ENCODE data around the gene SPTBN1.
"Not testable (repeated sequence)": the region's sequence is repeated elsewhere in the genome, so short reads cannot be mapped to it uniquely, and the experiment has no call there.

SPTBN1 gene

DNA sequence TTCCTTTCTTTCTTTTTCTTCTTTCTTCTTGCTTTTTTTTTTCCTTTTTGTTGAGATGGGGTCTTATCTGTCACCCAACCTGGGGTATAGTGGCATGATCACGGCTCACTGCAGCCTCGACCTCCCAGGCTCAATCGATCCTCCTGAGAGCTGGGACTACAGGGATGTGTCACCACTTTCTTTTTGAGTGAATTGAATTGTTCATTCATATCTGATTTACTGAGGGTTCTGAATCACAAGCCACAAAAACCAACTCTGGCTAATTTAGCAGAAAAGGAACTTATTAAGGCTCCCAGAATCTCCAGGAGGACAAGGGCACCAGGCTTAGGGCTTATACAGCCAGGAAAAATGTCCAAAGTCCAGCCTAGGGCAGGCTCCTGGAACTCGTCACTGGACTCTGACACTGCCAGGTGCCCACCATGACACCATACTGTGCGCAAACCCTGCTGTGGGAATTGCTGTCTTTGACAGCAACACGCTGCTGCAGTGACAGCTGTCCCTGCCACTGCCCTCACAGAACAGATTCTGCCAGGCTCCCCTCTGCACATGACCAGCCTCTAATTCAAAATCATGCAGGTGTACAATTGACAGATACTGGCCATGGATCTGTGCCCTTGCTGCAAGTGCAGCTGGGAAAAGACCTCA, 224.4 kb downstream of the SPTBN1 start:
- Histone ChIP-seq H3K27me3 (ENCODE audit: insufficient read depth, low read length) (no peaks in the 10 kb centered on the region), H3K36me3 (ENCODE audit: insufficient read depth, low read length) (no peaks in the 10 kb centered on the region), H3K27ac (ENCODE audit: low read depth, low read length) (no peak overlapping the region), H3K79me2 (ENCODE audit: control insufficient read depth, insufficient read depth, low read length, unreplicated experiment) (no peaks in the 10 kb centered on the region), H2AFZ (ENCODE audit: low read length, unreplicated experiment) (no peak overlapping the region), H3K4me1 (ENCODE audit: control insufficient read depth, insufficient read depth, low read length, unreplicated experiment) (peaks cover 23% of the 10 kb centered on the region), H3K4me3 (ENCODE audit: low read depth, low read length) (no peak overlapping the region)

DNA sequence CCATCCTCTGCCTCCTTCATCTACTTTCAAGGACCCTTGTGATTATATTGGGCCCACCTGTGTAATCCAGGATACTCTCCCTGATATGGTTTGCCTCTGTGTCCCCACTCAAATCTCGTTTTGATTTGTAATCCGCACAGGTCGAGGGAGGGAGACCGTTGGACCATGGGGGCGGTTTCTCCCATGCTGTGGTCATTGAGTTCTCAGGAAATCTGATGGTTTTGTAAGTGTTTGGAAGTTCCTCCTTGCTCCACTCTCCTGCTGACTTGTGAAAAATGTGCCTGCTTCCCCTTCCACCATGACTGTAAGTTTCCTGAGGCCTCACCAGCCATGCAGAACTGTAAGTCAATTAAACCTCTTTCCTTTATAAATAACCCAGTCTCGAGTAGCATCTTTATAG, 225.3 kb downstream of the SPTBN1 start:
- no peak overlapping the region for H3K27ac ChIP-seq (ENCODE audit: low read depth, low read length)
- no peak overlapping the region for H3K4me3 ChIP-seq (ENCODE audit: low read depth, low read length)
- H3K4me1 ChIP-seq (ENCODE audit: control insufficient read depth, insufficient read depth, low read length, unreplicated experiment), result peaks cover 16% of the 10 kb centered on the region
- no peaks in the 10 kb centered on the region for H3K27me3 ChIP-seq (ENCODE audit: insufficient read depth, low read length)
- H2AFZ ChIP-seq (ENCODE audit: low read length, unreplicated experiment), result no peak overlapping the region
- no peaks in the 10 kb centered on the region for H3K79me2 ChIP-seq (ENCODE audit: control insufficient read depth, insufficient read depth, low read length, unreplicated experiment)
- H3K36me3 ChIP-seq (ENCODE audit: insufficient read depth, low read length), result no peaks in the 10 kb centered on the region

DNA sequence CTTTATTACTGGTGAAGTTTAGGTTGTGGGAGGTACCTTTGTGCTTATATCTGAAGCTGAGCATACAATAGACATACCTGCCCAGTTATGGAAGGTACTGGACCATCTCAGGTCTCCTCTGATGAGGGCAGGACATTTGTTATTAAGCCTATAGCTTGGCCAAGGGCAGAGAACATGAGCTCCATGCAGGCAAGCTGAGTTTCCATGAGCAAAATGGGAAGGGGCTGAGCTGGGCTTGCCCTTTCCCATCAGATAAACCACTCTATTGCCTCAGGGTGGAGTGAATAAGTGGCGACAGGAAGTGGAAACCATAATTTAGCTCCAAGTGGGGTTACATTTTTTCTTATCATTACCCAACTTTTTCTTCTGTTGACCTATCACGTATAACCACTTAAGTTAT, 227.5 kb downstream of the SPTBN1 start:
- Histone ChIP-seq H3K4me3 (ENCODE audit: low read depth, low read length) (no peak overlapping the region), H3K27me3 (ENCODE audit: insufficient read depth, low read length) (no peaks in the 10 kb centered on the region), H3K4me1 (ENCODE audit: control insufficient read depth, insufficient read depth, low read length, unreplicated experiment) (peaks cover 9% of the 10 kb centered on the region), H3K27ac (ENCODE audit: low read depth, low read length) (no peak overlapping the region), H3K79me2 (ENCODE audit: control insufficient read depth, insufficient read depth, low read length, unreplicated experiment) (no peaks in the 10 kb centered on the region), H2AFZ (ENCODE audit: low read length, unreplicated experiment) (no peak overlapping the region), H3K36me3 (ENCODE audit: insufficient read depth, low read length) (no peaks in the 10 kb centered on the region)

DNA sequence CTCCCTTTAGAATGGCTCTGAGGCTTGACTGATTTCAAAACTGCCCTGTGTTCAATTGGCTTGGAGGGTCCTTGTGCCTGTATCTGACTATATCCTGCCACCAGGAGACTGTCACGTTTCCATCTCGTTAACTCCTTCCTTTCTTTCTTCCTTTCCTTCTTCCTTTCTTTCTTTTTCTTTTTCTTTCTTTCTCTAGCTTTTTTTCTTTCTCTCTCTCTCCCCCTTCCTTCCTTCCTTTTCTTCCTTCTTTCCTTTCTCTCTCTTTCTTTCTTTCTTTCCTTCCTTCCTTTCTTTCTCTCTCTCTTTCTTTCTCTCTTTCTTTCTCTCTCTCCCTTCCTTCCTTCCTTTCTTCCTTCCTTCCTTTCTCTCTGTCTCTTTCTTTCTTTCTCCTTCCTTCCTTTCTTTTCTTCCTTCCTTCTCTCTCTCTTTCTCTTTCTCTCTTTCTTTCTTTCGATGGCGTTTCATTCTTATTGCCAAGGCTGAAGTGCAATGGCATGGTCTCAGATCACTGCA, 229.2 kb downstream of the SPTBN1 start:
- Histone ChIP-seq H2AFZ (ENCODE audit: low read length, unreplicated experiment) (no peak overlapping the region), H3K27me3 (ENCODE audit: insufficient read depth, low read length) (no peaks in the 10 kb centered on the region), H3K4me3 (ENCODE audit: low read depth, low read length) (no peak overlapping the region), H3K4me1 (ENCODE audit: control insufficient read depth, insufficient read depth, low read length, unreplicated experiment) (peaks cover 6% of the 10 kb centered on the region), H3K36me3 (ENCODE audit: insufficient read depth, low read length) (no peaks in the 10 kb centered on the region), H3K79me2 (ENCODE audit: control insufficient read depth, insufficient read depth, low read length, unreplicated experiment) (no peaks in the 10 kb centered on the region), H3K27ac (ENCODE audit: low read depth, low read length) (no peak overlapping the region)

DNA sequence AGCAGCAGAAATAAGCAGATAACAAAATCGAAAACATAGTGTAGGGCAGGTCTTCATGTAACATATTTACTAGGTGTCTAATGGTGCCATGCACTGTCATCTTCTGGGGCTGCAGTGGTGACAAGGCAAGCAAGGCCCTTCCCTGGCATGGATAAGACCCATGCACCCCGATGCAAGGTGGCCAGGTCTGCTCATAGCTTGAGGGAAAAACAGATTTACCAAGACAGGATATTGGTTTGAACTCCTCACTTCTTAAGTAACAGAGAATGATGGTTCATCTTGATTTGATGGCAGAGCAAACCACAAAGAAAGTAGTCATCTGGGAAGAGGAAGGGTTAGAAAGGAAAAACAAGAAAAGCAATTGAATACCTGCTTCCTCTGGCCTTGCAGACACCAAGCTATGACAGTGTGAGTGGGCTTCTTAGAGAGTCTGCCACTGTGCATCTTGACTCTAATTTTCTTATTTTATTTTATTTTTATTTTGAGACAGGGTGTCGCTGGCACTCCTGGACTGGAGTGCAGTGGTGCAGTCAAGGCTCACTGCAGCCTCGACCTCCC, 231.5 kb downstream of the SPTBN1 start:
- Histone ChIP-seq H3K4me3 (ENCODE audit: low read depth, low read length) (no peak overlapping the region), H3K27me3 (ENCODE audit: insufficient read depth, low read length) (no peaks in the 10 kb centered on the region)

DNA sequence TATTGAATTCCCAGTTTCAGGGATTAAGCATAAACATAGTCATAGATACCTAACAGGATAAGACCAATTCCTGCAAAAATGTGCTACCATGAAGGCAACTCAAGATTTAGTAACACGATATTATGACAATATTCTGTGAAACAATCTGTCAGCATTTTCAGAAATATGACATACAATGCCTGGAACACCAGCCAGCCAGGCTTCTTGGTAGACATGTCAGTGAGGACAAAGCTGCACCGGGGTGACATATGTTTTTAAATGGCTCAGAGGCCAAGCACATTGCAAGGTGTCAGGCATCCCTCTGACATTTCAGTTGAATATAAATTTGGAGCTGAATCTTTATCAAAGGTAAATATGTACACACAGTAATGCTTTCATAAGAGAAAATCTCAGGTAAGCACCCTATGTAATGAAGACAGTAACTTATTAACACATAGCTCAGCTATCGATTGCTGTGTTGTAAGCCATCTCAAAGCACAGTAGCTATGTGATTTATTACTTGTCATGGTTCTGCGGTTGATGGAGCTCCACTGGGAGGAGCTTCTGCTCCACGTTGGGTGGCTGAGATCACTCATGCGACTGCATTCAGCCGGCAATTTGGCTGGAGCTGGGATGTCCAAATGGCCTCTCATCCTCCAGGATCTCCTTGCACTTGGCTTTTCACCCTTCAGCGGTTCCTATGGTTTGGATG, 235.5 kb downstream of the SPTBN1 start:
- Histone ChIP-seq H3K4me1 (ENCODE audit: control insufficient read depth, insufficient read depth, low read length, unreplicated experiment) (no peaks in the 10 kb centered on the region), H3K27ac (ENCODE audit: low read depth, low read length) (no peak overlapping the region), H2AFZ (ENCODE audit: low read length, unreplicated experiment) (no peak overlapping the region), H3K36me3 (ENCODE audit: insufficient read depth, low read length) (no peaks in the 10 kb centered on the region), H3K4me3 (ENCODE audit: low read depth, low read length) (no peak overlapping the region), H3K79me2 (ENCODE audit: control insufficient read depth, insufficient read depth, low read length, unreplicated experiment) (no peaks in the 10 kb centered on the region), H3K27me3 (ENCODE audit: insufficient read depth, low read length) (no peaks in the 10 kb centered on the region)

More for the DNA sequence above, 231.5 kb downstream of the SPTBN1 start:
- H3K79me2 ChIP-seq (ENCODE audit: control insufficient read depth, insufficient read depth, low read length, unreplicated experiment), result no peaks in the 10 kb centered on the region
- no peak overlapping the region for H3K27ac ChIP-seq (ENCODE audit: low read depth, low read length)
- no peak overlapping the region for H2AFZ ChIP-seq (ENCODE audit: low read length, unreplicated experiment)
- no peaks in the 10 kb centered on the region for H3K36me3 ChIP-seq (ENCODE audit: insufficient read depth, low read length)
- H3K4me1 ChIP-seq (ENCODE audit: control insufficient read depth, insufficient read depth, low read length, unreplicated experiment), result no peaks in the 10 kb centered on the region

DNA sequence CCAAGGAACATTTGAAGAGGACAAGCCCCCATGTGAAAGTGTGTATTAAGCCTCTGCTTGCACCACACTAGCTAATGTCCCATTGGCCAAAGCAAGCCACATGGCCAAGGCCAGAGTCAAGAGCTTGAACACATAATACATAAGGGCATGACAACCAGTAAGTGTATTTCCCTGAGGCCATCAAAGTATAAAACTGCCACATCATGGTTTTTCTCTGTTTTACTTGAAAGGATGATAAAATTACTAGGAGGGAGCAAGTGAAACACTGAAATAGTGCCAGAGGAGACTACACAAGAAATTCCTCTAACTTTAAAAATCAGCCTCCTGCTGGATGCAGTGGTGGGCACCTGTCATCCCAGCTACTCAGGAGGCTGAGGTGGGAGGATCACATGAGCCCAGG, 236.4 kb downstream of the SPTBN1 start:
- H3K27ac ChIP-seq (ENCODE audit: low read depth, low read length), result no peak overlapping the region
- H3K4me3 ChIP-seq (ENCODE audit: low read depth, low read length), result no peak overlapping the region
- H3K4me1 ChIP-seq (ENCODE audit: control insufficient read depth, insufficient read depth, low read length, unreplicated experiment), result no peaks in the 10 kb centered on the region
- H3K79me2 ChIP-seq (ENCODE audit: control insufficient read depth, insufficient read depth, low read length, unreplicated experiment), result no peaks in the 10 kb centered on the region
- H3K27me3 ChIP-seq (ENCODE audit: insufficient read depth, low read length), result no peaks in the 10 kb centered on the region
- H3K36me3 ChIP-seq (ENCODE audit: insufficient read depth, low read length), result no peaks in the 10 kb centered on the region
- no peak overlapping the region for H2AFZ ChIP-seq (ENCODE audit: low read length, unreplicated experiment)

DNA sequence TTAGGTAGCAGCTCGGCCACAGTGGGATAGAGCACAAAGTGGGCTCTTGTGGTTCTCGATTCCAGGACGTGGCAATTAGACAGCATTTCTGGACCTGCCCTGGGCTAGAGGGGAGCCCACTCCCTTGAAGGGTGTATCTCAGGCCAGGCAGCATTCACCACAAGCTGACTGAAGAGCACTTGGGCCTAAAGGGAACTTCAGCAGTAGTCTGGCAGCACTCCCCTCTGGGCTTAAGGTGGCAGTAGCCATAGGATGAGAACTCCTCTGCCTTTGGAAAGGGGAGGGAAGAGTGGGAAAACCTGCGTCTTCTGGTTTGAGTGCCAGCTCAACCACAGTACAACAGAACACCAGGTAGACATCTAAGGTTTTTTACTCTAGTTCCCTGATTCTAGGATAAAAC, 239.3 kb downstream of the SPTBN1 start:
- Histone ChIP-seq H2AFZ (ENCODE audit: low read length, unreplicated experiment) (no peak overlapping the region), H3K27ac (ENCODE audit: low read depth, low read length) (no peak overlapping the region), H3K36me3 (ENCODE audit: insufficient read depth, low read length) (no peaks in the 10 kb centered on the region), H3K27me3 (ENCODE audit: insufficient read depth, low read length) (no peaks in the 10 kb centered on the region), H3K4me3 (ENCODE audit: low read depth, low read length) (no peak overlapping the region), H3K4me1 (ENCODE audit: control insufficient read depth, insufficient read depth, low read length, unreplicated experiment) (no peaks in the 10 kb centered on the region), H3K79me2 (ENCODE audit: control insufficient read depth, insufficient read depth, low read length, unreplicated experiment) (no peaks in the 10 kb centered on the region)

DNA sequence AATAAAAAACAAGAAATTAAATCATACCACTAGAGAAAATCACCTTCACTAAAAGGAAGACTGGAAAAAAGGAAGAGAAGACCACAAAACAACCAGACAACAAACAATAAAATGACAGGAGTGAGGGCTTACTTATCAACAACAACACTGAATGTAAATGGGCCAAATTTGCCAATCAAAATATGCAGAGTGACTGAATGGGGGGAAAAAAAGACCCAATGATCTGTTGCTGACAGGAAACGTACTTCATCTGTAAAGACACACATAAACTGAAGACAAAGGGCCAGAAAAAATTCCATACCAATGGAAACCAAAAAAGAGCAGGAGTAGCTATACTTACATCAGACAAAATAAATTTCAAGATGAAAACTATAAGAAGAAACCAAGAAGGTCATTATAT, 241.8 kb downstream of the SPTBN1 start:
- no peaks in the 10 kb centered on the region for H3K79me2 ChIP-seq (ENCODE audit: control insufficient read depth, insufficient read depth, low read length, unreplicated experiment)
- H3K27me3 ChIP-seq (ENCODE audit: insufficient read depth, low read length), result no peaks in the 10 kb centered on the region
- no peaks in the 10 kb centered on the region for H3K36me3 ChIP-seq (ENCODE audit: insufficient read depth, low read length)
- no peak overlapping the region for H2AFZ ChIP-seq (ENCODE audit: low read length, unreplicated experiment)
- H3K27ac ChIP-seq (ENCODE audit: low read depth, low read length), result no peak overlapping the region
- no peaks in the 10 kb centered on the region for H3K4me1 ChIP-seq (ENCODE audit: control insufficient read depth, insufficient read depth, low read length, unreplicated experiment)
- no peak overlapping the region for H3K4me3 ChIP-seq (ENCODE audit: low read depth, low read length)

DNA sequence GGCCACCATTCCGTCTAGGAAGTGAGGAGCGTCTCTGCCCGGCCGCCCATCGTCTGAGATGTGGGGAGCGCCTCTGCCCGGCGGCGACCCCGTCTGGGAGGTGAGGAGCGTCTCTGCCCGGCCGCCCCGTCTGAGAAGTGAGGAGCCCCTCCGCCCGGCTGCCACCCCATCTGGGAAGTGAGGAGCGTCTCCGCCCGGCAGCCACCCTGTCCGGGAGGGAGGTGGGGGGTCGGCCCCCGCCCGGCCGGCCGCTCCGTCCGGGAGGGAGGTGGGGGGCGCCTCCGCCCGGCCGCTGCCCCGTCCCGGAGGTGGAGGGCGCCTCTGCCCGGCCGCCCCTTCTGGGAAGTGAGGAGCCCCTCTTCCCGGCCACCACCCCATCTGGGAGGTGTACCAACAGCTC, 242.8 kb downstream of the SPTBN1 start:
- H2AFZ ChIP-seq (ENCODE audit: low read length, unreplicated experiment); H3K36me3 ChIP-seq (ENCODE audit: insufficient read depth, low read length); H3K79me2 ChIP-seq (ENCODE audit: control insufficient read depth, insufficient read depth, low read length, unreplicated experiment); H3K27me3 ChIP-seq (ENCODE audit: insufficient read depth, low read length); H3K27ac ChIP-seq (ENCODE audit: low read depth, low read length); H3K4me1 ChIP-seq (ENCODE audit: control insufficient read depth, insufficient read depth, low read length, unreplicated experiment); H3K4me3 ChIP-seq (ENCODE audit: low read depth, low read length): not testable (repeated sequence)

DNA sequence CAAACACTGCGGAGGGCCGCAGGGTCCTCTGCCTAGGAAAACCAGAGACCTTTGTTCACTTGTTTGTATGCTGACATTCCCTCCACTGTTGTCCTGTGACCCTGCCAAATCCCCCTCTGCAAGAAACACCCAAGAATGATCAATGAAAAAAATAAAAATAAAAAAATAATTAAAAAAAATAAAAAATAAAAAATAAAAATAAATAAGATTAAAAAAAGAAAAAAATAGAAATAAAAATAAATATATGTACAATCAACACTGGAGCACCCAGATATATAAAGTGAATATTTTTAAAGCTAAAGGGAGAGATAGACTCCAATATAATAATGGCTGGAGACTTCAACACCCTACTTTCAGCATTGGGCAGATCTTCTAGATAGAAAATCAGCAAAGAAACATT, 243.5 kb downstream of the SPTBN1 start:
- Histone ChIP-seq H3K36me3 (ENCODE audit: insufficient read depth, low read length) (no peaks in the 10 kb centered on the region), H3K4me1 (ENCODE audit: control insufficient read depth, insufficient read depth, low read length, unreplicated experiment) (no peaks in the 10 kb centered on the region), H3K4me3 (ENCODE audit: low read depth, low read length) (no peak overlapping the region), H2AFZ (ENCODE audit: low read length, unreplicated experiment) (no peak overlapping the region), H3K27me3 (ENCODE audit: insufficient read depth, low read length) (no peaks in the 10 kb centered on the region), H3K27ac (ENCODE audit: low read depth, low read length) (no peak overlapping the region), H3K79me2 (ENCODE audit: control insufficient read depth, insufficient read depth, low read length, unreplicated experiment) (no peaks in the 10 kb centered on the region)

All from ACC112 (cell line).